GM12892 (cell line): ENCODE measurements around the gene VASP.
"Not testable (repeated sequence)": the region's sequence is repeated elsewhere in the genome, so short reads cannot be mapped to it uniquely, and the experiment has no call there.

Experiments
- DNase-seq: peaks from one replicate; pipeline ENCODE4 v3.0.0; 2011; ENCODE audit not compliant: insufficient read length
- FAIRE-seq: peaks from 2 replicates; lab custom pipeline; 2011; peaks lifted over from hg19 to GRCh38; lab: Jason Lieb, UNC
- POLR2A ChIP-seq: IDR thresholded peaks from 2 replicates; pipeline ENCODE4 v1.6.1; 2011; ENCODE audit warnings: low read depth, low read length, control low read depth
- POLR2AphosphoS5 ChIP-seq: IDR thresholded peaks from 2 replicates; pipeline ENCODE4 v1.6.1; 2011; ENCODE audit warnings: low read depth, low read length, control low read depth
- TAF1 ChIP-seq: IDR thresholded peaks from 2 replicates; pipeline ENCODE4 v1.6.1; 2011; ENCODE audit warnings: low read depth, mild to moderate bottlenecking, control low read depth, low read length, borderline replicate concordance

The VASP gene

GRCh38 chr19:45501730-45502014 lies 5.6 kb upstream of the VASP start:
- no peak for TF ChIP-seq POLR2A
- no peak for TF ChIP-seq TAF1
- TF ChIP-seq POLR2AphosphoS5, result no peak
- no peak for DNase-seq
- no peak for FAIRE-seq

- no peak for DNase-seq
- no peak for FAIRE-seq
- TF ChIP-seq TAF1, result no peak
- TF ChIP-seq POLR2AphosphoS5, result no peak
- TF ChIP-seq POLR2A, result no peak
Measured at GRCh38 chr19:45502111-45502510, 5.2 kb upstream of the VASP start.

DNA sequence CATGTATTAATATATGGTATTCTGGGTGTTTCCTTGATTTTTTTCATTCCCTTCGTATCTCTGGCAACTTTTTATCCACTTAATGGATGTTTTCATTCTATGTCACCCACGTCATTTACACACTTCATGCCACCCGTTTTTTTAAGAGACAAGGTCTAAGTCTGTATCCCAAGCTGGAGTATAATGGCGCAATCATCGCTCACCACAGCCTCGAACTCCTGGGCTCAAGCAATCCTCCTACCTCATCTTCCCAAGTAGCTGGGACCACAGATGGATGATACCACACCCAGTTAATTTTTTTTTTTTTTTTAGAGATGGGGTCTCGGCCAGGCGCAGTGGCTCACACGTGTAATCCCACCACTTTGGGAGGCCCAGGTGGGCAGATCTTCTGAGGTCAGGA lies 3.4 kb upstream of the VASP start:
- DNase-seq (no peak), FAIRE-seq (no peak)
- no peak for TF ChIP-seq TAF1
- no peak for TF ChIP-seq POLR2A
- no peak for TF ChIP-seq POLR2AphosphoS5

DNA sequence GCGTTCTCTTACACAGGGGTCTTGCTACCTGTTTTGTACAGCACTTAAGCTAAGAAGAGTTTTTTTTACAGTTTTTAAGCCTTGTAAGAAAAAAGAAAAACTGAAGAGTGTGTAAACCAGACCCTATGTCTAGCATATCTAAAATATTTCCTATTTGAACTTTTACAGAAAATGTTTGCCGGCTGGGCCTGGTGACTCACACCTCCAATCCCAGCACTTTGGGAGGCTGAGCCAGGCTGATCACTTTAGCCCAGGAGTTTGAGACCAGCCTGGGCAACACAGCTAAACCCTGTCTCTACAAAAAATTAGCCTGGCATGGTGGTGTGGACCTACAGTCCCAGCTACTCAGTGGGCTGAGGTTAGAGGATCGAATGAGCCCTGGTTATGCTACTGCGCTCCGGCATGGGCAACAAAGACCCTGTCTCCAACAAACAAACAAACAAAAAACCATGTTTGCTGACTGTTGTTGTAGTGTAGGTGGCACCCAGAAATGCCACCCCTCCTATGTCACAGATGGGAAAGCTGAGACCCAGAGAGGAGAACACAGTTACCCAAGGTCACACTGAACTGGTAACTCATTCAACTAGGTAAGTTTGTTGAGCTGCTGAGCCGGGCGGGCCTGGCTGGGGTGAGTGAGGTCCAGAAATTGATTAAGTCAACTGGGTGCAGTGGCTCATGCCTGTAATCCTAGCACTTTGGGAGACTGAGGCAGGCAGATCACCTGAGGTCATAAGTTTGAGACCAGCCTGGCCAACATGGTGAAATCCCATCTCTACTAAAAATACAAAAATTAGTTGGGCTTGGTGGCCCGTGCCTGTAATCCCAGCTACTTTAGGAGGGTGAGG lies 1.9 kb upstream of the VASP start:
- no peak for FAIRE-seq
- no peak for DNase-seq
- TF ChIP-seq POLR2AphosphoS5 (no peak), TAF1 (no peak), POLR2A (no peak)

DNA sequence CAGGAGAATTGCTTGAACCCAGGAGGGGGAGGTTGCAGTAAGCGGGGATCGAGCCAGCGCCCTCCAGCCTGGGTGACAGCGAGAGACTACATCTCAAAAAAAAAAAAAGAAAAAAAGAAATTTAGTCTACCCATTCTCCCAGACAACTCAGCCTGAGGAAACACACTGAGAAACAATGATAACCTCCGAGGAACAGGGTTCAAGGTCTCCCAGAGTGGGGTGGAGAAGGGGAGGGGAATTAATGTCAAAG lies 1.4 kb upstream of the VASP start:
- DNase-seq (no peak), FAIRE-seq (no peak)
- TF ChIP-seq TAF1 (no peak), POLR2AphosphoS5 (no peak), POLR2A (no peak)

GRCh38 chr19:45506246-45506988 lies 862 bp upstream of the VASP start:
- 0 out of 2 replicates have a peak, but pooled peaks have one; percentile 43 for TF ChIP-seq TAF1
- peak; percentile 81 for TF ChIP-seq POLR2A
- peak; percentile 69 for TF ChIP-seq POLR2AphosphoS5
- FAIRE-seq (peak; percentile 91), DNase-seq (peak; percentile 87)

GRCh38 chr19:45507872-45508416 lies 665 bp downstream of the VASP start:
- no peak for DNase-seq

GRCh38 chr19:45508417-45508860 lies 1.2 kb downstream of the VASP start:
- DNase-seq (no peak), FAIRE-seq (peak; percentile 87)
- TF ChIP-seq POLR2A (no peak), POLR2AphosphoS5 (no peak; the same call in 1 of the 2 replicates), TAF1 (no peak)

More at GRCh38 chr19:45507872-45508416, 665 bp downstream of the VASP start:
- no peak for FAIRE-seq
- TF ChIP-seq POLR2A (no peak), TAF1 (no peak), POLR2AphosphoS5 (no peak; the same call in 1 of the 2 replicates)

DNA sequence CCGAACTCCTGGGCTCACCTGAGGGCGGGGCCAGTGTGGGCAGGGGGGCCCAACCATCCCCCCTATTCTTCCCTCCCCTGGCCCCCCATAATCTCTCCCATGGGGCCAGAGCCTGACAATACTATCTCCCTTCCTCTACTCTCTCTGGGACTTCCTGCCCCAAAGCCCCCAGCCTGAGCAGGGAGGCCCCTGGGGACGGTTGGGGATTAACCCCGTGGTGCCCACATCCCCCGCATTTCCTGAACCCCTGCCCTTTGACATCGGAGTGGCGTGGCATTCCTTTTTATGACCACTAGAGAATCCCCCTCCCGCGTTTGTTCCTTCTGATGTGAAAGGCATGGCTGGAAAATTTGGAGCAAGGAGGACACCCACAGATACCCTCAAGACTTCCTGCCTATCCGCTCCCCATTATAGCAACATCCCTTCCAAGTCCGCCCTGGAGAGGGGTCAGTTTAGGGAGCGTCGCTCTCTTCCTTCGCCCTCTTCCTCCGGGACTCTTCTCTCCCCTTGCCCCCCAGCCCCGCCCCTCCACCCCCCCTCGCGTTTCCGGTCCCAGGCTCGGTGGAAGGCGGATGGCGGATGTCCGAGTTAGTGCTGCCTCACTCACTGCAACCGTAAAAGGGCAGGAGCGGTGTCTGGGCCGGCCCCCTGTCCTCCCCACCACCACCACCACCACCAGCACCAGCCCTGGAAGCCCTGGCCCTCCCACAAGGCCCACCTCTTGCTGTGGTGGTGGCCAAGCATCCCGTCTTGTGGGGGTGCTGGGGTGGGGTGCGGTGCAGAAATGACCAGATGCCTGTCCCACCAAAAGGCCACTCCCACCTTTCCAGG lies 1.8 kb downstream of the VASP start:
- peak; percentile 81 for DNase-seq

GRCh38 chr19:45509692-45510015 lies 2.4 kb downstream of the VASP start:
- FAIRE-seq (no peak), DNase-seq (no peak)
- TF ChIP-seq POLR2AphosphoS5 (no peak), TAF1 (no peak), POLR2A (no peak)

More for the DNA sequence above, 1.8 kb downstream of the VASP start:
- 0 out of 2 replicates have a peak, but pooled peaks have one; percentile 2 for TF ChIP-seq TAF1
- TF ChIP-seq POLR2AphosphoS5, result no peak
- TF ChIP-seq POLR2A, result peak; percentile 61
- FAIRE-seq, result peak; percentile 79

GRCh38 chr19:45510352-45510751 lies 3.1 kb downstream of the VASP start:
- DNase-seq, FAIRE-seq: not testable (repeated sequence)
